Stimulated activated CD4-positive, alpha-beta T cell treated with anti-CD3 and anti-CD28 coated beads, TNF-alpha, amount 100 ng/mL, for 4 hours (primary cell): Measurements from ENCODE around the gene GRAMD1A.

Experiments used
- DNase-seq, 3 experiments: peaks; one replicate each; pipeline ENCODE4 v3.0.0-alpha.2; 2020; ENCODE audit warnings: low read depth in 3 of 3

The GRAMD1A gene

GRCh38 chr19:35074426-35075201, 74.5 kb downstream of the GRAMD1A start:
- DNase-seq, result no peak

DNA sequence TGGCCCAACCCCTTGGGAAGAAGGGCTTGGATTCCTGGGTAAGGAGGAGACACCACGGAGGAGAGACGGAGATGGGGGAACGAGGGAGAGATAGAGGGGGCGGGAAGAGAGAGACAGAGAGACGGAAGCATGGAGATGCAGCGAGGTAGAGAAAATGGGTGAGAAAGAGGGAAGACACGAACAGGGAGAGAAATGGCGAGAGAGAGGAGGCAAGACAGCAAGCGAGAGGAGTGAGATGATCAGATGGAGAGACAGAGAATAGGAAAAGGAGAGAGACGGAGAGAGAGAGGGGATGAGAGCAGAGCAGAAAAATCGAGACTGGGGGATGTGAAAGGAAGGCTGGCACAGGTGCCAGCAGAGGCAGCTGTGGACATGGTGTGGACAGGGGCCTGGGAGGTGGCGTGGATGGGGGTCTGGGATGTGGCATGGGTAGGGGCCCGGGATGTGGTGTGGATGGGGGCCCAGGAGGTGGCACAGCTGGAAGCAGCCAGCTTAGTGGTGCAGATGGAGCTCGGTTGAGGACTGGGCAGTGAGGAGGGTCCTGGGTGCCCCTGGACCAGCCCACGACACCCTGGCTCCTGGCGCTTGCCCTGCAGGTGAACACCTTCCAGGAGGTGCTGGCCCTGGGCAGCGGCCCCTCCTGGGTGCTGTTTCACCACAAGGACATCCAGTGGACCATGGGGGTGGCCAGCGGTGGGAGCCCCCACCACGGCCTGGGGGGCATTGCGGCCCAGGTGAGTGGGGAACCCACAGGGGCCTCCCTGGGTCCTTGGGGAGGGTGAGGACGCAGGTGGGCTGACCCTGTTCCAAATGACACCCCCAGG, 75.3 kb downstream of the GRAMD1A start:
- no peak for DNase-seq

GRCh38 chr19:35076026-35076370, 75.9 kb downstream of the GRAMD1A start:
- DNase-seq, result no peak
